Nucleus accumbens (tissue), 56 donors: ENCODE measurements around the gene ME1.
"Not testable (repeated sequence)": the region's sequence is repeated elsewhere in the genome, so short reads cannot be mapped to it uniquely, and the experiment has no call there.

Experiments
- DNase-seq, 56 donors: peaks; one replicate each; lab custom pipeline; 2025; lab: John Stamatoyannopoulos, UW

The ME1 gene

DNA sequence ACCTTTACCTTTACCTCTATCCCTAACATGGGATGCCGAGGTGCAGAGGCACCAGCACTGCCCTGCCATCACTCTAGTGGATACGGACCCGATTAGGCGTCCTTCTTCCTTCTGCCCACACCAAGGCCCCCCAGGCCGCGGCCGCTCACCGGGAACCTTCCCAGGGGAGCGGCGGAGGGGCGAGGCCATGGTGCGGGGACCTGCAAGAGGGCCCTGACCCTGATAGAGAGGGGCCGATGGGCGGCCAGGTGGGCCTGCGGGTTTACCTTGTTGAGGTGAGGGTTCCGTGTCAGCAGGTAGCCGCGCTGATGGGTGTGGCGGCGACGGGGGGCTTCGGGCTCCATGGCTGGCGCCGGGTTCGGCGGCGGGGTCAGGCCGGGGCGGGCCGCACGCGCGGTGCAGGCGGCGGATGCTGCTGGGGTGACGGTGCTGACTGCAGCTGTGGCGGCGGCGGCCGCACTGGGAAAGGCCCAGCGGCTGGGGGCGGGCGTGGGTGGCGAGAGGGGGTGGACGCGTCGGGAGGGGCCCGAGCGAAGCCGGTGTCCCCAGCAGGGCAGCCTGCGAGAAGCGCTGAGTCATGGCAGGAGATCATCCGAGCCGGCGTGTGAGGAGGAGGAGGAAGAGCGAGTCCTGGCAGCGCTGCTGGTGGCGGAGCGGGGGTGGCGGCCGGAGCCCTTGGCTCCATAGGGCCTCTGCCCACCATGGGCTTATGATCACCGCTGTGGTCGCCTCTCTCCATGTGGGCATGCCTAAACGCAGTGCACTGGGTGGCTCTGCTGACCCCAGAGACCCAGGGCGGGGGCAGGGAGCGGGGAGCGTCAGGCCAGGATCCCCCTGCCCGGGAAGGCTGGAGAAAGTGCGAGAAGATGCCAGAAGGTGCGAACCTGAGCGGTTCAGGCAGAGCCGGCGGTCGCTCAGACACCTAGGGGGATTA, at the start of gene ME1:
Gene ME1 (minus strand): TSS at position 441 of the 934 bp plus-strand sequence. CDS start 97 bp downstream, at position 344.
- peak in 55 of 56 donors; percentile 4 to 94 (median 67) for DNase-seq

- DNase-seq, result no peak
These were observed 49.6 kb upstream of the ME1 start for GRCh38 chr6:83480470-83480869.

GRCh38 chr6:83479389-83479788, 48.5 kb upstream of the ME1 start:
- DNase-seq, result no peak

GRCh38 chr6:83476971-83477370, 46.1 kb upstream of the ME1 start:
- DNase-seq, result no peak

DNA sequence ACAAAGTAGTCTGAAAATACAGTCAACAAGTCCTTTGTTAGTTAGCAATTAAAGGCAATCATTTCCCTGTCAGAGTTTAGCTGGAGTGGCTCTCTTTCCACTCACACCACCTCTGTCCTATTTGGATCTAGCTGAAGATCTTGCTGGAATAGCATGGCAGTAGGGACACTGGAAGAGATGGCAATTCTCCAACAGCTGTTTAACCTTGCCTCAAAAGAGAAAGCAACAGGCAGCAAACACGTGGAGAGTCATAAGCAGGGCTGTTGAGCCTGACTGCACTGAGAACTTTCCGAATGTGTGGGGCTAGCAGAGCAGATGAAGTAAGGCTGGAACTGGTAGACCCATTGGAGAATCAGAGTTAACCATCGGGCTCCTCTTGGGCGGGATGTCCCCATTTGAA, 43.5 kb upstream of the ME1 start:
- DNase-seq, result no peak

GRCh38 chr6:83472767-83473166, 41.9 kb upstream of the ME1 start:
- peak in 5 of 56 donors; percentile 1 to 8 (median 5) for DNase-seq

GRCh38 chr6:83470587-83470986, 39.7 kb upstream of the ME1 start:
- no peak for DNase-seq

GRCh38 chr6:83470001-83470400, 39.1 kb upstream of the ME1 start:
- no peak for DNase-seq

DNA sequence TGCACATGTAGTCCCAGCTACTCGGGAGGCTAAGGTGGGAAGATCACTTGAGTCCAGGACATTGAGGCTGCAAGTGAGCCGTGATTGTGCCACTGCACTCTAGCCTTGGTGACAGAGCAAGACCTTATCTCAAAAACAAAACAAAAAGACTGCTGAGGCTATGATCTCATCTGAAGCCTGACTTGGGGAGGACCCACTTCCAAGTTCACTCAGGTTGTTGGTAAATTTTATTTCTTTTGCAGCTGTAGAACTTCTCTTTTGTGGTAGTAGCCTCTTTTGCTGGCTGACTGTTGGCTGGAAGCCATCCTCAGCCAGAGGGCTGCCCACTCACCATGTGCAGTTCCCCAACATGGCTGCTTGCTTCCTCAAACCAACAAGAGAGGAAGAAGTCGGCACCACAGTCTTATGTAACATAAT, 36.8 kb upstream of the ME1 start:
- DNase-seq, result peak in 16 of 56 donors; percentile 0 to 29 (median 6)

- no peak for DNase-seq
These were observed 35.5 kb upstream of the ME1 start for GRCh38 chr6:83466328-83466727.

DNA sequence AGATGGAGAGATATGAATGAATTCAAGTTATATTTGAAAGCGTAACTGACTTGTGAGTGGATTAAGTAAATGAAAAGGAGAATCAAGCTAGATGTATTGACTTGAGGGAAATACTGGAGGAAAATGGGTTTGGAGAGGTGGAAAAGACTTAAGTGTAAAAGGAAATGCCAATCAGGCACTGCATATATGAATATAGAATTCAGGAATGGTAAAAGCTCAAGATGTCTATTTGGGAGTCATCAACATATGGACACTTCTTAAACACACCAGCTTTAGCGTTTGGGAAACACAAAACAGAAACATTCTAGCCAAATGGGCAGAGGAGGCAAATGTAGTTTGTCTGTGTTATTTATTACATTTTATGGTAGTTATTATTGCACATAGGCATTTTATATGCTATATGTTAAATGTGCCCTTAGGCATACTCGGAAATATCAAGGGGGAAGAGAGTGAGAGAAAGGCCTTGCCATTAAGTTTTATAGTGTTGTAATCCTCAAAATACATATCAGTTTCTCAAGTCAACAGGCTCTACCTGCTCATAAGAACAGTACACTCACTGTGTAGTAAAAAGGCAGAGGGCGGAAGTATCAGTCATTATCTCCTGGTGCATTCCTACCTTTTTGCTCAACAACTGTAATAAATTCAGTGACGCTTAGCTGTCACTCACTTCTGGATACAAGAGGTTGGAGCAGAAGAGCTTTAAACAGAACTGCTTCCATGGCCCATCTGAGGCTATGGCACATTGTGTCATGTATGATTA, 33.7 kb upstream of the ME1 start:
- no peak for DNase-seq

- no peak for DNase-seq
These were observed 33.0 kb upstream of the ME1 start for GRCh38 chr6:83463886-83464285.

DNA sequence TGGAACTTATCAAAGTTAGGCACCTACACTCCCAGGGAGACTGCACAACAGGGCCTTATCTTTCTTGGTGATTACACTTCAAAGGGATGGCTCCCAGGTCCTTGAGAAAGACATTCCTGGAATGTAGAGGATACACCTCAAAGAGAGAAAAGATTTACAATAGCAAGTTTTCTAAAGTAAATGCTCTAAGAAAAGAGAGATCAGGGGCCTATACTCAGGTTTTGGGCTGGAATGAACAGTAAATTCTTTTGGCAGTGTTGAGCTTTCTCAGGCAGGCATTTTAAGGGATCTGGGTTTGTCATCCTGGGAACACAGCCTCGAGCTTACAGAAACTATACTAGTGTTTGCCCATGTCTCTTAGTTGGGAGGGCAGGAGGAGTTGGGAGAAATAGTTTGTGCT, 31.7 kb upstream of the ME1 start:
- no peak for DNase-seq

- DNase-seq, result no peak
These were observed 30.6 kb upstream of the ME1 start for GRCh38 chr6:83461438-83461837.

DNA sequence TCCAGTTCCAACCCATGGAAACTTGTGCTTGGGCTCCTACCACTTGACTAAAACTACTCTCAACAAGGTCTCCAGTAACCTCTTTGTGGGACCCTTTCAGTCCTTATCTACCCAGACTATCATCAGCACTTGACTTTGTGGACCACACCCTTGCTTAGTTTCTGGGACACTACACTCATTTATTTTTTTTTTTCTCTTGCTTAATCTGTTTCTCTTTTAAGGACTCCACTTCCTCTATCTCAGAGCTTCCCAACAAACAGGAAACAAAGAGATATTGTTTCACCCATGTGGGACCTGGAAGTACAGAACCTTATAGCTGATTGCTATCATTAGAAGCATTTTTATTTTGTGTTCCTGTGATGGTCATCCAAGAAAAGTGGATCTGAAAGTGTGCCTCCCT, 28.8 kb upstream of the ME1 start:
- DNase-seq, result no peak

DNA sequence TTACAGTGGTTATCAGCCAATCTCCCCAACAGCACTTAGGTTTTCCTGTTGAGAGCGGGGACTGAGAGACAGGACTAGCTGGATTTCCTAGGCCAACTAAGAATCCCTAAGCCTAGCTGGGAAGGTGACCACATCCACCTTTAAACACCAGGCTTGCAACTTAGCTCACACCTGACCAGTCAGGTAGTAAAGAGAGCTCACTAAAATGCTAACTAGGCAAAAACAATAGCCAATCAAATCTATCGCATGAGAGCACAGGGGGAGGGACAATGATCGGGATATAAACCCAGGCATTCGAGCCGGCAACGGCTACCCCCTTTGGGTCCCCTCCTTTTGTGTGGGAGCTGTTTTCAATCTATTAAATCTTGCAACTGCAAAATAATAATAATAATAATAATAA, 19.2 kb upstream of the ME1 start:
- DNase-seq, result not testable (repeated sequence)

DNA sequence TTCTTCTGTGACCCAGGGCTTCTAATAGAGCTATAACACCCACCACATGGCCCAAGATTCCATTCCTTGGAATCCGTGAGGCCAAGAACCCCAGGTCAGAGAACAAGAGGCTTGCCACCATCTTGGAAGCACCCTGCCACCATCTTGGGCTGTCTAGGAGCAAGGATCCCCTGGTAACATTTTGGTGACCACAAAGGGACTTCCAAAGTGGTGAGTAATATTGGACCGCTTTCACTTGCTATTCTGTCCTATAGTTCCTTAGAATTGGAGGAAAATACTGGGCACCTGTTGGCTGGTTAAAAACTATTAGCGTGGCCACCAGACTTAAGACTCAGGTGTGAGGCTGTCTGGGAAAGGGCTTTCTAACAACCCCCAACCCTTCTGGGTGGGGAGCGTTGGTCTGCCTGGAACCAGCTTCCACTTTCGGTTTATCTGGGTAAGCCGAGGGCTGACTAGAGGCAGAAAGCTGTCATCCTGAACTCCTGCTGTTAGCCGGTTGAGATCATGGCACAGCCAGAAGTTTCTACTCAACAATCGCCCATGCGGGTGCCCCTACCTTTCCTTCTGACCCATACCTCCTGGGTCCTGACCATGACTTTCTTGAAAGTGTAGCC, 13.3 kb upstream of the ME1 start:
- DNase-seq, result not testable (repeated sequence)

GRCh38 chr6:83443516-83443915, 12.7 kb upstream of the ME1 start:
- DNase-seq, result no peak

DNA sequence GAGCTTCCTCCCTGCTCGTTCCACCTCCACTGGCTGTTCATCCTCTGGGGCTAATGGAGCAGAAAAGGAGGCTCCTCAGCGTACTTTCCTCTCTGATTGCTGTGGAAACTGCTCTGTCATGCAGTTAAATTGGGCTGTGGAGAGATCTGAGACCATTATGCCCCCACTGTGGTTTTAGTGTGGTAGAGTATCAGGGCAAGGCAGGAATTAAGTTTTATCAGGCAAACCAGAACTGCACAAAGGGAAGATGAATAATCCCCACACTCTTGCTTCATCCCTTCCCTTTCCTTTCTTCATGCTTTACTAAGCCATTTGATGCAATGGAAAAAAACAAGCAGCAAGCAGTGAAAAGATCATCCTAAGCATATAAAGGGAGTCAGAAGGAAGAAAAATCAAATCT, 11.9 kb upstream of the ME1 start:
- DNase-seq, result no peak

DNA sequence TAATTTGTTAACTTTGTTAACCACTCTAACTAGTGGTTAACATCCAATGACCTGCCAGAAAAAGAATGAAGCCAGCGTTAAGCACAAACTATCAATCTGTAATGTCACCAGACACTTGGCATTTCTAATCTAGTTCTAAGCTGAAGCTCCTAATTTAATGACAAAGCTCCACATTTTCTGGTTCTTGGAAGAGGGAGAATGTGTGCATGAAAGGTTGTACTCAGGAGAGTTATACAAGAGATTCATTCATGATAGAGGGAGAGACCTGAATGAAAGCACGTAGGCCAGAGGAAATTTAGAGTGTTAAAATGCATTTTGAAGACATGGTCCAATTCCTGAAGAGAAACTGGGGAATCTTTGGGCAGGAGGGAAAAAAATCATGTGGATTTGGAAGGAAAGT, 8.3 kb upstream of the ME1 start:
- DNase-seq, result no peak

DNA sequence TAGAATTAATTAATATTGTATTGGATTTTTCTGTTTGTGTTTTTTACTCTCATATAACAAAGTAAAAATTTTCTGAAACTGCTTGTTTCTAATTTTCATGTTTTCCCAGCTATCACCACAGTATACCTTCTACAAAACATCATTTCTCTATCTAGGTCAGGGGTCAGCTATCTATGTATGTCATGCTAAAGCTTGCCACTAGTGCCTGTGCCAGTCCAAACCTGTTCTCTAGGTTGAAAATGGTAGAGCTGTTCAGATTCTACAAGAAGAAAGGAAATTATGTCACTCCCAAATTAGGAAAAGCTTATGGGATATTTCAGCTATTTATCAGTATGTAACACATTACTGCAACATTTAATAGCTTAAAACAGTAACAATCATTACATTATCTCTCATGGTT, 5.8 kb upstream of the ME1 start:
- no peak for DNase-seq
